ENCODE results near the gene CSNK1A1.
"Not testable (repeated sequence)": the region's sequence is repeated elsewhere in the genome, so short reads cannot be mapped to it uniquely, and the experiment has no call there.

CSNK1A1 gene

GRCh38 chr5:149521739-149522685, 29.2 kb downstream of the CSNK1A1 start:
- DNase-seq (ENCODE audit: insufficient read length) = no peak
- no peak for FAIRE-seq
- TF ChIP-seq TAF1 (IDR thresholded peaks at IDR 0.05; ENCODE audit: borderline replicate concordance, low read depth, low read length) = no peak
- no peak for TF ChIP-seq POLR2A (IDR thresholded peaks at IDR 0.05; ENCODE audit: low read depth, low read length)
- TF ChIP-seq POLR2AphosphoS5 (IDR thresholded peaks at IDR 0.05; ENCODE audit: low read depth, low read length) = no peak

GRCh38 chr5:149519601-149520000, 31.6 kb downstream of the CSNK1A1 start:
- DNase-seq (ENCODE audit: insufficient read length) (no peak), FAIRE-seq (no peak)
- TF ChIP-seq POLR2A (IDR thresholded peaks at IDR 0.05; ENCODE audit: low read depth, low read length) (no peak), POLR2AphosphoS5 (IDR thresholded peaks at IDR 0.05; ENCODE audit: low read depth, low read length) (no peak), TAF1 (IDR thresholded peaks at IDR 0.05; ENCODE audit: borderline replicate concordance, low read depth, low read length) (no peak)

- DNase-seq (ENCODE audit: insufficient read length) (no peak), FAIRE-seq (no peak)
- TF ChIP-seq TAF1 (IDR thresholded peaks at IDR 0.05; ENCODE audit: borderline replicate concordance, low read depth, low read length) = no peak
- TF ChIP-seq POLR2AphosphoS5 (IDR thresholded peaks at IDR 0.05; ENCODE audit: low read depth, low read length) = no peak
- TF ChIP-seq POLR2A (IDR thresholded peaks at IDR 0.05; ENCODE audit: low read depth, low read length) = no peak
Measured at GRCh38 chr5:149518620-149519019, 32.6 kb downstream of the CSNK1A1 start.

- DNase-seq (ENCODE audit: insufficient read length) (no peak), FAIRE-seq (no peak)
- TF ChIP-seq TAF1 (IDR thresholded peaks at IDR 0.05; ENCODE audit: borderline replicate concordance, low read depth, low read length) (no peak), POLR2AphosphoS5 (IDR thresholded peaks at IDR 0.05; ENCODE audit: low read depth, low read length) (no peak), POLR2A (IDR thresholded peaks at IDR 0.05; ENCODE audit: low read depth, low read length) (no peak)
Measured at GRCh38 chr5:149517461-149518122, 33.6 kb downstream of the CSNK1A1 start.

- FAIRE-seq (no peak), DNase-seq (ENCODE audit: insufficient read length) (no peak)
- TF ChIP-seq TAF1 (IDR thresholded peaks at IDR 0.05; ENCODE audit: borderline replicate concordance, low read depth, low read length) (no peak), POLR2A (IDR thresholded peaks at IDR 0.05; ENCODE audit: low read depth, low read length) (no peak), POLR2AphosphoS5 (IDR thresholded peaks at IDR 0.05; ENCODE audit: low read depth, low read length) (no peak)
Measured at GRCh38 chr5:149514512-149514911, 36.7 kb downstream of the CSNK1A1 start.

- FAIRE-seq; DNase-seq (ENCODE audit: insufficient read length): not testable (repeated sequence)
Measured at GRCh38 chr5:149513372-149513947, 37.8 kb downstream of the CSNK1A1 start.

- FAIRE-seq (no peak), DNase-seq (ENCODE audit: insufficient read length) (no peak)
- TF ChIP-seq TAF1 (IDR thresholded peaks at IDR 0.05; ENCODE audit: borderline replicate concordance, low read depth, low read length) (no peak), POLR2A (IDR thresholded peaks at IDR 0.05; ENCODE audit: low read depth, low read length) (no peak), POLR2AphosphoS5 (IDR thresholded peaks at IDR 0.05; ENCODE audit: low read depth, low read length) (no peak)
Measured at GRCh38 chr5:149510136-149510535, 41.1 kb downstream of the CSNK1A1 start.

- TF ChIP-seq POLR2A (IDR thresholded peaks at IDR 0.05; ENCODE audit: low read depth, low read length) (no peak), POLR2AphosphoS5 (IDR thresholded peaks at IDR 0.05; ENCODE audit: low read depth, low read length) (no peak), TAF1 (IDR thresholded peaks at IDR 0.05; ENCODE audit: borderline replicate concordance, low read depth, low read length) (no peak)
- no peak for DNase-seq (ENCODE audit: insufficient read length)
- no peak for FAIRE-seq
Measured at GRCh38 chr5:149504677-149505076, 46.6 kb downstream of the CSNK1A1 start.

GRCh38 chr5:149503006-149503405, 48.2 kb downstream of the CSNK1A1 start:
- TF ChIP-seq TAF1 (IDR thresholded peaks at IDR 0.05; ENCODE audit: borderline replicate concordance, low read depth, low read length) (no peak), POLR2AphosphoS5 (IDR thresholded peaks at IDR 0.05; ENCODE audit: low read depth, low read length) (no peak), POLR2A (IDR thresholded peaks at IDR 0.05; ENCODE audit: low read depth, low read length) (no peak)
- no peak for DNase-seq (ENCODE audit: insufficient read length)
- FAIRE-seq = no peak

GRCh38 chr5:149500922-149501582, 50.2 kb downstream of the CSNK1A1 start:
- no peak for DNase-seq (ENCODE audit: insufficient read length)
- no peak for TF ChIP-seq TAF1 (IDR thresholded peaks at IDR 0.05; ENCODE audit: borderline replicate concordance, low read depth, low read length)
- no peak for TF ChIP-seq POLR2A (IDR thresholded peaks at IDR 0.05; ENCODE audit: low read depth, low read length)
- no peak for TF ChIP-seq POLR2AphosphoS5 (IDR thresholded peaks at IDR 0.05; ENCODE audit: low read depth, low read length)
- FAIRE-seq = no peak

- FAIRE-seq (no peak), DNase-seq (ENCODE audit: insufficient read length) (no peak)
- no peak for TF ChIP-seq POLR2A (IDR thresholded peaks at IDR 0.05; ENCODE audit: low read depth, low read length)
- no peak for TF ChIP-seq POLR2AphosphoS5 (IDR thresholded peaks at IDR 0.05; ENCODE audit: low read depth, low read length)
- TF ChIP-seq TAF1 (IDR thresholded peaks at IDR 0.05; ENCODE audit: borderline replicate concordance, low read depth, low read length) = no peak
Measured at GRCh38 chr5:149498724-149499336, 52.4 kb downstream of the CSNK1A1 start.

Data from GM12892 (cell line).